HEK293T (cell line): ENCODE results near the gene GOLM1.
A peak's percentile ranks its signal among the peaks of the same experiment; 100 is the strongest.
"Not testable (repeated sequence)": the region's sequence is repeated elsewhere in the genome, so short reads cannot be mapped to it uniquely, and the experiment has no call there.

Experiments
- CTCF ChIA-PET: fragments of 350-600 bp; formaldehyde crosslinking; extraction: SDS; loops from one replicate; lab custom pipeline; 2021; ENCODE audit warnings: antibody characterized with exemption, inconsistent platforms; lab: Yijun Ruan, JAX
- POLR2A ChIA-PET: fragments of 350-600 bp; formaldehyde crosslinking; extraction: SDS; loops from one replicate; lab custom pipeline; 2020; ENCODE audit warnings: antibody characterized with exemption, inconsistent platforms; lab: Yijun Ruan, JAX
- DNase-seq: peaks from one replicate; pipeline ENCODE4 v3.0.0; 2012; ENCODE audit warnings: mixed read lengths; ENCODE audit errors: extremely low spot score
- ARNT ChIP-seq: fragments of 450-650 bp; IDR thresholded peaks from 2 replicates; pipeline ENCODE4 v1.6.1; 2017; ENCODE audit warnings: mild to moderate bottlenecking
- BHLHE40 ChIP-seq: fragments of 450-650 bp; IDR thresholded peaks from 2 replicates; pipeline ENCODE4 v1.6.1; 2016; ENCODE audit warnings: mild to moderate bottlenecking, moderate library complexity, borderline replicate concordance
- CTBP1 ChIP-seq: fragments of 450-650 bp; IDR thresholded peaks from 2 replicates; pipeline ENCODE4 v1.6.1; 2016; ENCODE audit warnings: borderline replicate concordance
- ELF4 ChIP-seq: fragments of 450-650 bp; IDR thresholded peaks from 2 replicates; pipeline ENCODE4 v1.6.1; 2017; ENCODE audit warnings: antibody characterized with exemption
- FOXA1 ChIP-seq: fragments of 450-650 bp; IDR thresholded peaks from 2 replicates; pipeline ENCODE4 v1.6.1; 2016; ENCODE audit warnings: mild to moderate bottlenecking
- FOXK2 ChIP-seq: fragments of 450-650 bp; IDR thresholded peaks from 2 replicates; pipeline ENCODE4 v1.6.1; 2016; ENCODE audit warnings: mild to moderate bottlenecking
- FOXM1 ChIP-seq: fragments of 450-650 bp; IDR thresholded peaks from 2 replicates; pipeline ENCODE4 v1.6.1; 2017; ENCODE audit warnings: mild to moderate bottlenecking, borderline replicate concordance
- HDGF ChIP-seq: fragments of 450-650 bp; IDR thresholded peaks from 2 replicates; pipeline ENCODE4 v1.6.1; 2017; ENCODE audit warnings: antibody characterized with exemption, borderline replicate concordance
- L3MBTL2 ChIP-seq: fragments of 450-650 bp; conservative IDR thresholded peaks from 2 replicates; pipeline ENCODE4 v1.6.1; 2016; ENCODE audit warnings: mild to moderate bottlenecking
- LEF1 ChIP-seq: fragments of 450-650 bp; IDR thresholded peaks from 2 replicates; pipeline ENCODE4 v1.6.1; 2017; ENCODE audit warnings: mild to moderate bottlenecking, borderline replicate concordance
- NFRKB ChIP-seq: fragments of 450-650 bp; IDR thresholded peaks from 2 replicates; pipeline ENCODE4 v1.6.1; 2016; ENCODE audit warnings: mild to moderate bottlenecking, moderate library complexity
- PKNOX1 ChIP-seq: fragments of 450-650 bp; IDR thresholded peaks from 2 replicates; pipeline ENCODE4 v1.6.1; 2016
- SP1 ChIP-seq: fragments of 450-650 bp; IDR thresholded peaks from 2 replicates; pipeline ENCODE4 v1.6.1; 2017
- SUZ12 ChIP-seq: fragments of 450-650 bp; IDR thresholded peaks from 2 replicates; pipeline ENCODE4 v1.6.1; 2016; ENCODE audit warnings: mild to moderate bottlenecking
- TARDBP ChIP-seq: fragments of 450-650 bp; IDR thresholded peaks from 2 replicates; pipeline ENCODE4 v1.6.1; 2016
- ZNF384 ChIP-seq: fragments of 450-650 bp; IDR thresholded peaks from 2 replicates; pipeline ENCODE4 v1.6.1; 2016

Gene GOLM1, protein sequence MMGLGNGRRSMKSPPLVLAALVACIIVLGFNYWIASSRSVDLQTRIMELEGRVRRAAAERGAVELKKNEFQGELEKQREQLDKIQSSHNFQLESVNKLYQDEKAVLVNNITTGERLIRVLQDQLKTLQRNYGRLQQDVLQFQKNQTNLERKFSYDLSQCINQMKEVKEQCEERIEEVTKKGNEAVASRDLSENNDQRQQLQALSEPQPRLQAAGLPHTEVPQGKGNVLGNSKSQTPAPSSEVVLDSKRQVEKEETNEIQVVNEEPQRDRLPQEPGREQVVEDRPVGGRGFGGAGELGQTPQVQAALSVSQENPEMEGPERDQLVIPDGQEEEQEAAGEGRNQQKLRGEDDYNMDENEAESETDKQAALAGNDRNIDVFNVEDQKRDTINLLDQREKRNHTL

GRCh38 chr9:86098824-86099700, at the start of gene GOLM1:
Gene GOLM1, minus strand, starts transcription at chr9:86099558. Its CDS starts 20,238 bp downstream, at chr9:86079320.
- peak; percentile 77 for DNase-seq
- TF ChIP-seq FOXA1 (no peak), FOXM1 (0 out of 2 replicates have a peak, but pooled peaks have one; percentile 22), L3MBTL2 (peak; percentile 62)
- CTCF ChIA-PET: no interaction called here
- POLR2A ChIA-PET: interaction anchor here (1.4 to 1.6 kb wide), 2 partner anchors 37 to 51 kb away, joined by 3 read pairs; no protein-coding TSS in a partner anchor

DNA sequence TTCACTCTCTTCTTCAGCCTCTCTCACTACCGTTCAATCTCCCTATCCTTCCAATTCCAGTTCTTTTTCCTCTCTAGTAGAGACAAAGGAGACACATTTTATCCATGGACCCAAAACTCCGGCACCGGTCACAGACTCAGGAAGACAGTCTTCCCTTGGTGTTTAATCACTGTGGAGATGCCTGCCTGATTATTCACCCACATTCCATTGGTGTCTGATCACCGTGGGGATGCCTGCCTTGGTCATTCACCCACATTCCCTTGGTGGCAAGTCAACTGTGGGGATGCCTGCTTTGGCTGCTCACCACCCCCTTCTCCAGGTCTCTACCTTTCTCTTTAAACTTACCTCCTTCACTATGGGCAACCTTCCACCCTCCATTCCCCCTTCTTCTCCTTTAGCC, 47.3 kb upstream of the GOLM1 start:
- POLR2A ChIA-PET: not testable (repeated sequence)

GRCh38 chr9:86145960-86146359, 46.6 kb upstream of the GOLM1 start:
- DNase-seq, CTCF ChIA-PET, POLR2A ChIA-PET: not testable (repeated sequence)

More for the DNA sequence above, 47.3 kb upstream of the GOLM1 start:
- DNase-seq, CTCF ChIA-PET: not testable (repeated sequence)

DNA sequence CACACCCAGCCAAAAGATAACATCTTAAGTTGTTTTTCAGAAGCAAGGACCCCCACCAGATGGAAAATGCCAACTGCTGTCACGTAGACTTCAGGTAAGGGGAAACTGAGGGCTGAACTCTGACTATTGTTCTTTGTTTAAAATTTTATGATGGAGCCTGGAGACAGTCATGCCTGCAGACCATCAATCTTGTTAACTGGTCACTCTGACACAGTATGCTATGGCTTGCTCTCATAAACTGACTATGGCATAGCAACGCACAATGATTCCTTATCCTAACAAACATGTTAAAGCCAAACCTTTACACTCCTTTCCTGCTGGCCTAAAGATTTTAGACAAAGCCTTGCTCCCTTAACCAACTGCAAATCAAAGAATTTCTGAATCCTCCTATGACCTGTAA, 43.6 kb upstream of the GOLM1 start:
- DNase-seq: peak; percentile 27
- TF ChIP-seq PKNOX1 (peak; percentile 95), FOXM1 (no peak), ARNT (peak; percentile 54; the same call in 1 of the 2 replicates)
- POLR2A ChIA-PET: interaction anchor here (0.7 kb wide), 1 partner anchor 42 kb away, joined by 3 read pairs; no protein-coding TSS in a partner anchor
- CTCF ChIA-PET: interaction anchor here (0.6 kb wide), 1 partner anchor 67 kb away, joined by 3 read pairs; no protein-coding TSS in a partner anchor

DNA sequence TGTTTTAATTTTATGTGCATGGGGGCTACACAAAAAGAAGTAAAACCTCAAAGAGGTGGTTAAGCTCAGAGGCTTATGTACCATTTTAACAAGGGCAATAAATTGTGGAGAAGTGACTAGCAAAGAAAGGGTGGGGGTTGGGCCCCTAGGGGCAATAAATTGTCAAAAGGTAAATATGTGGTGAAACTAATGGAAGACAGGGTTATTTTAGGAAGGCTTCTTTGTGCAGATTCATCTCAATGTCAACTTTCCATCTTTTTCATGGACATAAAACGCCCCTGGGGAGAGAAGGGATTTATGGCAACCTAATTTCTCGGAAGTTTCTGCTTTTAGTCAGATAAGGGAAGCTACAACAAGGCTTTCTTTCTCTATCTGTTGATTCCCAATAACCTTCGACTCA, 42.5 kb upstream of the GOLM1 start:
- CTCF ChIA-PET: no interaction called here
- peak; percentile 20 for DNase-seq
- POLR2A ChIA-PET: interaction anchor here (0.9 to 1.2 kb wide), 2 partner anchors 14 to 140 kb away, joined by 3 to 5 read pairs; partner anchors contain the start of gene ISCA1
- peak; percentile 96 for TF ChIP-seq PKNOX1
- TF ChIP-seq CTBP1: peak; percentile 98
- no peak for TF ChIP-seq HDGF
- no peak for TF ChIP-seq BHLHE40
- 0 out of 2 replicates have a peak, but pooled peaks have one; percentile 15 for TF ChIP-seq FOXM1

- CTCF ChIA-PET: interaction anchor here (0.6 kb wide), 1 partner anchor 168 kb away, joined by 3 read pairs; no protein-coding TSS in a partner anchor
- TF ChIP-seq L3MBTL2 (no peak), LEF1 (no peak), SP1 (no peak), NFRKB (no peak), ZNF384 (no peak), FOXA1 (no peak), HDGF (no peak), PKNOX1 (no peak), CTBP1 (no peak), FOXK2 (no peak), BHLHE40 (no peak), ARNT (no peak), FOXM1 (no peak), ELF4 (no peak), SUZ12 (no peak), TARDBP (no peak)
- POLR2A ChIA-PET: interaction anchor here (1.2 kb wide), 1 partner anchor 36 kb away, joined by 3 read pairs; the partner anchor contains the start of gene GOLM1
- DNase-seq: no peak
These were observed 36.0 kb upstream of the GOLM1 start for GRCh38 chr9:86135371-86135770.

DNA sequence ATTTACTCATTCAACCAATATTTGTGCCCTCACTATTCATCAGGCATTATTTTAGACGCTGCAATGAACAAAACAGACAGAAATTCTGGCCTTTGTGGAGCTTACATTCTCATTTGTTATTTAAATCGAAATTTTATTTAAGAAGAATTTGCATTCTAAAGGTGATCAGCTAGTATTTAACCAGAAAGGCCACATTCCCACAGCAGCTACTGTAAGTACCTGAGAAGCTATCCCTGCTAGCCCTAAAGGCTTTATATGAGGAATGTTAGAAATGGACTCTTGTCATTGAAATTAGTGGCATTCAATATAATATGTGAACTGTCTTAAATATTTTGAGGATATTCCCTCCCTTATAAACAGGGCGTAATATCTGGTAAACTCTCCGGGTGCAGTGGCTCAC, 35.0 kb upstream of the GOLM1 start:
- POLR2A ChIA-PET: no interaction called here
- CTCF ChIA-PET: no interaction called here
- TF ChIP-seq SP1: no peak
- no peak for TF ChIP-seq FOXA1
- no peak for TF ChIP-seq PKNOX1
- no peak for TF ChIP-seq CTBP1
- TF ChIP-seq ELF4: no peak
- no peak for TF ChIP-seq ARNT
- no peak for TF ChIP-seq LEF1
- TF ChIP-seq ZNF384: no peak
- TF ChIP-seq FOXK2: no peak
- TF ChIP-seq FOXM1: no peak
- no peak for TF ChIP-seq SUZ12
- TF ChIP-seq NFRKB: no peak
- TF ChIP-seq L3MBTL2: no peak
- no peak for TF ChIP-seq TARDBP
- TF ChIP-seq HDGF: no peak
- no peak for TF ChIP-seq BHLHE40

More for the DNA sequence above, 35.0 kb upstream of the GOLM1 start:
- no peak for DNase-seq
